Measurements from ENCODE around the gene TCF7L1.

TCF7L1 gene

GRCh38 chr2:85257359-85257969, 124.3 kb downstream of the TCF7L1 start:
- FAIRE-seq, result no peak

- no peak for FAIRE-seq
Observed at GRCh38 chr2:85257970-85258605, 124.9 kb downstream of the TCF7L1 start.

GRCh38 chr2:85259101-85259590, 126.0 kb downstream of the TCF7L1 start:
- FAIRE-seq, result no peak

GRCh38 chr2:85259879-85260278, 126.7 kb downstream of the TCF7L1 start:
- FAIRE-seq, result no peak

- no peak for FAIRE-seq
Observed at GRCh38 chr2:85263591-85263990, 130.4 kb downstream of the TCF7L1 start.

- no peak for FAIRE-seq
Observed at GRCh38 chr2:85264471-85264870, 131.3 kb downstream of the TCF7L1 start.

- FAIRE-seq, result no peak
Observed at GRCh38 chr2:85265304-85265703, 132.1 kb downstream of the TCF7L1 start.

- no peak for FAIRE-seq
Observed at GRCh38 chr2:85266146-85267041, 133.2 kb downstream of the TCF7L1 start.

- no peak for FAIRE-seq
Observed at GRCh38 chr2:85269959-85270358, 136.8 kb downstream of the TCF7L1 start.

GRCh38 chr2:85272357-85272756, 139.2 kb downstream of the TCF7L1 start:
- no peak for FAIRE-seq

- no peak for FAIRE-seq
Observed at GRCh38 chr2:85273738-85274731, 140.8 kb downstream of the TCF7L1 start.

- no peak for FAIRE-seq
Observed at GRCh38 chr2:85275984-85276540, 142.9 kb downstream of the TCF7L1 start.

GRCh38 chr2:85276571-85277118, 143.5 kb downstream of the TCF7L1 start:
- FAIRE-seq, result no peak

- FAIRE-seq, result no peak
Observed at GRCh38 chr2:85277416-85278158, 144.4 kb downstream of the TCF7L1 start.

GRCh38 chr2:85278361-85278760, 145.2 kb downstream of the TCF7L1 start:
- no peak for FAIRE-seq

GRCh38 chr2:85281553-85281952, 148.4 kb downstream of the TCF7L1 start:
- no peak for FAIRE-seq

GRCh38 chr2:85282914-85283313, 149.7 kb downstream of the TCF7L1 start:
- no peak for FAIRE-seq

- no peak for FAIRE-seq
Observed at GRCh38 chr2:85283641-85284040, 150.4 kb downstream of the TCF7L1 start.

GRCh38 chr2:85286918-85287317, 153.7 kb downstream of the TCF7L1 start:
- FAIRE-seq, result no peak

- no peak for FAIRE-seq
Observed at GRCh38 chr2:85287721-85288120, 154.5 kb downstream of the TCF7L1 start.

GRCh38 chr2:85288244-85288725, 155.1 kb downstream of the TCF7L1 start:
- no peak for FAIRE-seq

All from islet of Langerhans (tissue), 1 donor.